Measurements from ENCODE around the gene MYL12B.

DNA sequence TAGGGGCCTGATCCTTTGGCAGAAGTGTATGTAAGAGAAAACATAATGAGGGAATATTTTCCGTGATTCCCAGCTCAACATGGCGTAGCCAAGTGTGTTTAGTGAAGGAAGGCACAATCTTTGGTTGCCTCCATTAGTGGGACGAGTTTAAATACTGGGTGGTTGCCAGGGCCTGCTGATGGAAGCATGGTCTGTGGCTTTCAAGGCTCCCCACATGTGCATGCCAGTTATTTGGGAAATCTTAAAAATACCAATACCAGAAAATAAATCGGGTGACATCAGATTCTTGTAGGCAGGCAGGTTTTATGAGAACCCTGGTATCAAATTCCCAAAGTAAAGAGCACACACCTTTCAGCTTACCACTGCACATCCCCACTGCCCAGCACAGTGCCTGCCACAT, 7.2 kb upstream of the MYL12B start:
- TF ChIP-seq, protein P1, sequence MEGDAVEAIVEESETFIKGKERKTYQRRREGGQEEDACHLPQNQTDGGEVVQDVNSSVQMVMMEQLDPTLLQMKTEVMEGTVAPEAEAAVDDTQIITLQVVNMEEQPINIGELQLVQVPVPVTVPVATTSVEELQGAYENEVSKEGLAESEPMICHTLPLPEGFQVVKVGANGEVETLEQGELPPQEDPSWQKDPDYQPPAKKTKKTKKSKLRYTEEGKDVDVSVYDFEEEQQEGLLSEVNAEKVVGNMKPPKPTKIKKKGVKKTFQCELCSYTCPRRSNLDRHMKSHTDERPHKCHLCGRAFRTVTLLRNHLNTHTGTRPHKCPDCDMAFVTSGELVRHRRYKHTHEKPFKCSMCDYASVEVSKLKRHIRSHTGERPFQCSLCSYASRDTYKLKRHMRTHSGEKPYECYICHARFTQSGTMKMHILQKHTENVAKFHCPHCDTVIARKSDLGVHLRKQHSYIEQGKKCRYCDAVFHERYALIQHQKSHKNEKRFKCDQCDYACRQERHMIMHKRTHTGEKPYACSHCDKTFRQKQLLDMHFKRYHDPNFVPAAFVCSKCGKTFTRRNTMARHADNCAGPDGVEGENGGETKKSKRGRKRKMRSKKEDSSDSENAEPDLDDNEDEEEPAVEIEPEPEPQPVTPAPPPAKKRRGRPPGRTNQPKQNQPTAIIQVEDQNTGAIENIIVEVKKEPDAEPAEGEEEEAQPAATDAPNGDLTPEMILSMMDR (IDR thresholded peaks at IDR 0.05): no peak
- TF ChIP-seq POLR2A (IDR thresholded peaks at IDR 0.05): no peak
